DMS79 treated with DMSO at 0.1 percent for 48 hours (cell line): ENCODE measurements around the gene SLC35A5.

Source experiments
- DNase-seq: peaks from one replicate; lab custom pipeline; 2025; lab: John Stamatoyannopoulos, UW

The SLC35A5 gene

GRCh38 chr3:112572701-112573100 is 10.9 kb downstream of the SLC35A5 start:
- no peak for DNase-seq

- DNase-seq: no peak
Observed at GRCh38 chr3:112579232-112579631, 17.4 kb downstream of the SLC35A5 start.

GRCh38 chr3:112579697-112580096 is 17.9 kb downstream of the SLC35A5 start:
- DNase-seq: no peak

GRCh38 chr3:112582244-112582874 is 20.5 kb downstream of the SLC35A5 start:
- DNase-seq: peak; percentile 2

- DNase-seq: no peak
Observed at GRCh38 chr3:112583105-112583504, 21.3 kb downstream of the SLC35A5 start.

GRCh38 chr3:112585782-112586181 is 23.9 kb downstream of the SLC35A5 start:
- DNase-seq: no peak

- no peak for DNase-seq
Observed at GRCh38 chr3:112587336-112587735, 25.5 kb downstream of the SLC35A5 start.

GRCh38 chr3:112593258-112593657 is 31.4 kb downstream of the SLC35A5 start:
- DNase-seq: no peak

- DNase-seq: no peak
Observed at GRCh38 chr3:112594856-112595255, 33.0 kb downstream of the SLC35A5 start.

GRCh38 chr3:112597945-112598344 is 36.1 kb downstream of the SLC35A5 start:
- DNase-seq: no peak

- no peak for DNase-seq
Observed at GRCh38 chr3:112598731-112599130, 36.9 kb downstream of the SLC35A5 start.

- DNase-seq: no peak
Observed at GRCh38 chr3:112602217-112602838, 40.5 kb downstream of the SLC35A5 start.

- no peak for DNase-seq
Observed at GRCh38 chr3:112604536-112604935, 42.7 kb downstream of the SLC35A5 start.

GRCh38 chr3:112605285-112605684 is 43.4 kb downstream of the SLC35A5 start:
- no peak for DNase-seq

- no peak for DNase-seq
Observed at GRCh38 chr3:112606098-112606497, 44.3 kb downstream of the SLC35A5 start.

GRCh38 chr3:112607863-112608262 is 46.0 kb downstream of the SLC35A5 start:
- no peak for DNase-seq

GRCh38 chr3:112610121-112610520 is 48.3 kb downstream of the SLC35A5 start:
- no peak for DNase-seq

- no peak for DNase-seq
Observed at GRCh38 chr3:112611752-112612515, 50.1 kb downstream of the SLC35A5 start.

GRCh38 chr3:112615989-112616731 is 54.3 kb downstream of the SLC35A5 start:
- DNase-seq: no peak

- no peak for DNase-seq
Observed at GRCh38 chr3:112617285-112617684, 55.4 kb downstream of the SLC35A5 start.

GRCh38 chr3:112619295-112619694 is 57.5 kb downstream of the SLC35A5 start:
- DNase-seq: no peak

- no peak for DNase-seq
Observed at GRCh38 chr3:112623213-112623612, 61.4 kb downstream of the SLC35A5 start.

GRCh38 chr3:112623717-112624116 is 61.9 kb downstream of the SLC35A5 start:
- no peak for DNase-seq
